Upper lobe of left lung (tissue), 6 donors: Measurements from ENCODE around the gene SLF2. TPM values are rescaled to one million over a fixed set of nuclear protein-coding genes. Genes with fewer than 3 reads are reported as not detected.
A peak's percentile ranks its signal among the peaks of the same experiment; 100 is the strongest.
"Not testable (repeated sequence)": the region's sequence is repeated elsewhere in the genome, so short reads cannot be mapped to it uniquely, and the experiment has no call there.

Experiments used
- ATAC-seq, 2 donors: fragments of 200-7000 bp; cut with Tn5 transposase; one replicate each; pipeline ENCODE4 v1.9.1; 2022; ENCODE audit warnings: mild to moderate bottlenecking in 2 of 2, moderate library complexity in 2 of 2; ENCODE audit not compliant: low FRiP score in 2 of 2
- DNase-seq, 2 donors: peaks; one replicate each; pipeline ENCODE4 v3.0.0-alpha.2; 2019 to 2020
- H3K27ac ChIP-seq, 4 donors: fragments of 200-600 bp; sonication (generic); one replicate each; pipeline ENCODE4 v1.5.1; 2016 to 2019
- H3K27me3 ChIP-seq, 4 donors: fragments of 200-600 bp; sonication (generic); one replicate each; pipeline ENCODE4 v1.5.1; 2017 to 2019
- H3K36me3 ChIP-seq, 4 donors: fragments of 200-600 bp; sonication (generic); one replicate each; pipeline ENCODE4 v1.5.1; 2016 to 2019
- H3K4me1 ChIP-seq, 4 donors: fragments of 200-600 bp; sonication (generic); one replicate each; pipeline ENCODE4 v1.5.1; 2018 to 2019
- H3K4me3 ChIP-seq, 4 donors: fragments of 200-600 bp; sonication (generic); one replicate each; pipeline ENCODE4 v1.5.1; 2017 to 2019; ENCODE audit warnings: mild to moderate bottlenecking in 2 of 4, moderate library complexity in 1 of 4
- H3K9me3 ChIP-seq, 4 donors: fragments of 200-600 bp; sonication (generic); one replicate each; pipeline ENCODE4 v1.5.1; 2018 to 2019
- EP300 ChIP-seq, 4 donors: sonication (generic); formaldehyde crosslinking; IDR thresholded peaks; one replicate each; pipeline ENCODE4 v1.5.1; 2017; ENCODE audit warnings: antibody characterized with exemption in 4 of 4, control low read depth in 2 of 4
- POLR2A ChIP-seq, 4 donors: fragments of 450-650 bp; IDR thresholded peaks; one replicate each; pipeline ENCODE4 v1.5.1; 2016 to 2017; ENCODE audit warnings: antibody characterized with exemption in 4 of 4, mild to moderate bottlenecking in 2 of 4
- POLR2AphosphoS5 ChIP-seq, 2 donors: sonication (generic); formaldehyde crosslinking; IDR thresholded peaks; one replicate each; pipeline ENCODE4 v1.5.1; 2017; ENCODE audit warnings: antibody characterized with exemption in 2 of 2
- WGBS, 2 donors: methylation state at CpG; one replicate each; pipeline ENCODE4 v1.1.5; 2017 to 2018; 5-methylcytosine and 5-hydroxymethylcytosine counted together
- total RNA-seq, 6 donors: library from RNA; depleted of rRNA in 4 of 6; stranded (reverse); fragments of >200 nt in 4 of 6; gene quantifications; one replicate each; pipeline versions ENCODE4 v1.1.0 to v1.2.1, GENCODE V29; 2016 to 2021
- TF ChIP-seq, protein P1 (sequence below), 6 experiments: fragments of 450-650 bp in 4 of 6; fragments of 200-600 bp in 2 of 6; sonication (generic) in 2 of 6; IDR thresholded peaks; one replicate each; pipeline ENCODE4 v1.5.1; 2016 to 2019; ENCODE audit warnings: antibody characterized with exemption in 6 of 6
- donor health status: DM: no; HTN: no; CAD: no; lungs with moderate emphysema.
- donor health status: DM: no; HTN: yes; CAD: no; lungs with severe emphysema.

SLF2 gene
- total RNA-seq, 6 donors from 2014 or later = 13.4 to 60.8 (median 28.2) TPM

GRCh38 chr10:100882671-100883311 lies 30.0 kb upstream of the SLF2 start:
- no peaks in the 10 kb centered on the region for H3K9me3 ChIP-seq
- H3K4me3 ChIP-seq = no peak overlapping the region
- no peak for DNase-seq
- no peaks in the 10 kb centered on the region for H3K27me3 ChIP-seq
- no peak for ATAC-seq
- peaks cover 0 to 11% (median 6%) of the 10 kb centered on the region in 4 donors for H3K4me1 ChIP-seq
- H3K27ac ChIP-seq = peak overlapping the region in 2 of 4 donors; percentile 17 to 54
- no peaks in the 10 kb centered on the region for H3K36me3 ChIP-seq
- TF ChIP-seq, protein P1, sequence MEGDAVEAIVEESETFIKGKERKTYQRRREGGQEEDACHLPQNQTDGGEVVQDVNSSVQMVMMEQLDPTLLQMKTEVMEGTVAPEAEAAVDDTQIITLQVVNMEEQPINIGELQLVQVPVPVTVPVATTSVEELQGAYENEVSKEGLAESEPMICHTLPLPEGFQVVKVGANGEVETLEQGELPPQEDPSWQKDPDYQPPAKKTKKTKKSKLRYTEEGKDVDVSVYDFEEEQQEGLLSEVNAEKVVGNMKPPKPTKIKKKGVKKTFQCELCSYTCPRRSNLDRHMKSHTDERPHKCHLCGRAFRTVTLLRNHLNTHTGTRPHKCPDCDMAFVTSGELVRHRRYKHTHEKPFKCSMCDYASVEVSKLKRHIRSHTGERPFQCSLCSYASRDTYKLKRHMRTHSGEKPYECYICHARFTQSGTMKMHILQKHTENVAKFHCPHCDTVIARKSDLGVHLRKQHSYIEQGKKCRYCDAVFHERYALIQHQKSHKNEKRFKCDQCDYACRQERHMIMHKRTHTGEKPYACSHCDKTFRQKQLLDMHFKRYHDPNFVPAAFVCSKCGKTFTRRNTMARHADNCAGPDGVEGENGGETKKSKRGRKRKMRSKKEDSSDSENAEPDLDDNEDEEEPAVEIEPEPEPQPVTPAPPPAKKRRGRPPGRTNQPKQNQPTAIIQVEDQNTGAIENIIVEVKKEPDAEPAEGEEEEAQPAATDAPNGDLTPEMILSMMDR (IDR thresholded peaks at IDR 0.05) = no peak
- TF ChIP-seq POLR2A (IDR thresholded peaks at IDR 0.05) = no peak
- TF ChIP-seq EP300 (IDR thresholded peaks at IDR 0.05) = no peak
- TF ChIP-seq POLR2AphosphoS5 (IDR thresholded peaks at IDR 0.05) = no peak
- WGBS, 2 donors = 58 to 72% methylated on average over 23 of the region's 23 CpGs

GRCh38 chr10:100883312-100883821 lies 29.4 kb upstream of the SLF2 start:
- DNase-seq = no peak
- Histone ChIP-seq H3K27ac (peak overlapping the region in 2 of 4 donors; percentile 17 to 54), H3K36me3 (no peaks in the 10 kb centered on the region), H3K9me3 (no peaks in the 10 kb centered on the region), H3K27me3 (no peaks in the 10 kb centered on the region), H3K4me3 (no peak overlapping the region), H3K4me1 (peaks cover 0 to 11% (median 6%) of the 10 kb centered on the region in 4 donors)
- no peak for ATAC-seq
- WGBS, 2 donors = 71 to 91% methylated on average over 10 to 14 of the region's 14 CpGs
- TF ChIP-seq, protein P1 (IDR thresholded peaks at IDR 0.05) = no peak
- TF ChIP-seq POLR2AphosphoS5 (IDR thresholded peaks at IDR 0.05) = no peak
- TF ChIP-seq POLR2A (IDR thresholded peaks at IDR 0.05) = no peak
- no peak for TF ChIP-seq EP300 (IDR thresholded peaks at IDR 0.05)

DNA sequence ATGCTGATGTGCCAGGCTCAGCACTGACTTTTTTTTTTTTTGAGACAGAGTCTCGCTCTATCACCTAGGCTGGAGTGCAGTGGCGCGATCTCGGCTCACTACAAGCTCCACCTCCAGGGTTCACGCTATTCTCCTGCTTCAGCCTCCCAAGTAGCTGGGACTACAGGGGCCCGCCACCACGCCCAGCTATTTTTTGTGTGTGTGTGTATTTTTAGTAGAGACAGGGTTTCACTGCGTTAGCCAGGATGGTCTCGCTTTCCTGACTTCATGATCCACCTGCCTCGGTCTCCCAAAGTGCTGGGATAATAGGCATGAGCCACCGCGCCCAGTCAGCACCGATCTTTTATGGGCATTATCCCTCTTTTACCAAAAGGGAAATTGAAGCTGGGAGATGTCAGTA lies 27.2 kb upstream of the SLF2 start:
- WGBS, 2 donors = 96 to 97% methylated on average over 13 of the region's 13 CpGs
- H3K9me3 ChIP-seq, H3K27ac ChIP-seq, H3K4me1 ChIP-seq, H3K27me3 ChIP-seq, ATAC-seq, H3K36me3 ChIP-seq, H3K4me3 ChIP-seq, DNase-seq: not testable (repeated sequence)

DNA sequence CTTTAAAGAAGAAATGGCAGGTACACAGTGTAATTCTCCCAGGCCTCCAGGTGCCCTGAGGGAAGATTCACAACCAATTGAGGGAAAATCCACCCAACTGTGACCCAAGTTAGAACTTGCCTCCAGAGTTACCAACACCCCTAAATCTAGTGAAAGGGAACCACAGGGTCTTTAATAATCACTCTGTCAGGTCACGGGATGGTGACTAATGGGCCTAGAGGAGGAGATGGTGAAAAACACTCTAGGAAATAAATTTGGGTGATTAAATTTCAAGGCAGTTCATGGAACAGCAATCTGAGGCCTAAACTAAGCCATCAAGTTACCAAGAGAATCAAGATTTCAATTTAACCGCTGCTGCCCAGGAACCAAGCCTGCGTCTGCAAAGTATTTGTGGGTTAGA lies 26.7 kb upstream of the SLF2 start:
- peak overlapping the region in 2 of 4 donors; percentile 9 to 14 for H3K27ac ChIP-seq
- no peaks in the 10 kb centered on the region for H3K9me3 ChIP-seq
- DNase-seq (no peak), ATAC-seq (no peak)
- no peaks in the 10 kb centered on the region for H3K27me3 ChIP-seq
- H3K4me3 ChIP-seq = no peak overlapping the region
- no peaks in the 10 kb centered on the region for H3K36me3 ChIP-seq
- 95% methylated on average over 3 of the region's 3 CpGs for WGBS, 2 donors
- TF ChIP-seq POLR2A (IDR thresholded peaks at IDR 0.05) (no peak), POLR2AphosphoS5 (IDR thresholded peaks at IDR 0.05) (no peak), EP300 (IDR thresholded peaks at IDR 0.05) (no peak)
- TF ChIP-seq, protein P1 (IDR thresholded peaks at IDR 0.05) = no peak
- H3K4me1 ChIP-seq = peaks cover 0 to 7% (median 4%) of the 10 kb centered on the region in 4 donors

DNA sequence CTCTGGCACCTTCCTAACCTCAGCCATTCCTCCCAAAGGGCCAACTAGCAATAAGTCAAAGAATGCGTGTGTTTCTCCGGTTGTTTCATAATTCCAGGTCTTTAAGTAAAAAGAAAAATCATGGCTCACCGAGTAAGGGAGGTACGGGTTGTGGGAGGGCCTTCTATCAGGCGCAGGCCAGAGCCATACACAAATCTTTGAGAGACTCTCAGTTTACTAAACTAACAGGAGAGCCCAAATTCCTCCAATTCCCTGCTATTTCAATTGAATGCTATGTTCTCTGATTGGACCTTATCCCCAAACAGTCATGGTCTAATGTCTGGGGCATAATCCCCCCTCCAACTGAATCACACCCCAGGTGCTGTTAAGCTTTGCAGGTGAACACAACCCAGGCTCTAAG lies 26.2 kb upstream of the SLF2 start:
- Histone ChIP-seq H3K4me3 (no peak overlapping the region), H3K27me3 (no peaks in the 10 kb centered on the region), H3K36me3 (no peaks in the 10 kb centered on the region), H3K4me1 (peaks cover 0 to 7% (median 2%) of the 10 kb centered on the region in 4 donors), H3K27ac (peak overlapping the region in 2 of 4 donors; percentile 9 to 14), H3K9me3 (no peaks in the 10 kb centered on the region)
- ATAC-seq (no peak), DNase-seq (no peak)
- WGBS, 2 donors = 88 to 92% methylated on average over 5 of the region's 5 CpGs
- TF ChIP-seq POLR2AphosphoS5 (IDR thresholded peaks at IDR 0.05) = no peak
- no peak for TF ChIP-seq EP300 (IDR thresholded peaks at IDR 0.05)
- no peak for TF ChIP-seq POLR2A (IDR thresholded peaks at IDR 0.05)
- TF ChIP-seq, protein P1 (IDR thresholded peaks at IDR 0.05) = no peak
